Uterus (tissue), 4 donors: ENCODE data around the gene IAH1. TPM values are rescaled to one million over a fixed set of nuclear protein-coding genes. Genes with fewer than 3 reads are reported as not detected.

Experiments
- DNase-seq, 2 donors: peaks; one replicate each; pipeline ENCODE4 v3.0.0-alpha.2; 2019 to 2020
- H3K27ac ChIP-seq, 2 donors: fragments of 200-600 bp; sonication (generic); 1 replicate in 1 of 2; 2 replicates in 1 of 2; pipeline ENCODE4 v1.5.1; 2016 to 2018
- H3K27me3 ChIP-seq, 2 donors: fragments of 200-600 bp; sonication (generic); one replicate each; pipeline ENCODE4 v1.5.1; 2018 to 2019; ENCODE audit warnings: control low read depth in 1 of 2
- H3K36me3 ChIP-seq, 2 donors: fragments of 200-600 bp; sonication (generic); one replicate each; pipeline ENCODE4 v1.5.1; 2019; ENCODE audit warnings: control low read depth in 1 of 2
- H3K4me1 ChIP-seq, 2 donors: fragments of 200-600 bp; sonication (generic); one replicate each; pipeline ENCODE4 v1.5.1; 2018 to 2019; ENCODE audit warnings: control low read depth in 1 of 2
- H3K4me3 ChIP-seq, 2 donors: fragments of 200-600 bp; sonication (generic); 1 replicate in 1 of 2; 2 replicates in 1 of 2; pipeline ENCODE4 v1.5.1; 2018 to 2019; ENCODE audit warnings: mild to moderate bottlenecking in 1 of 2
- H3K9me3 ChIP-seq, 2 donors: fragments of 200-600 bp; sonication (generic); one replicate each; pipeline ENCODE4 v1.5.1; 2019; ENCODE audit warnings: control low read depth in 1 of 2
- POLR2A ChIP-seq, 2 donors: fragments of 450-650 bp; IDR thresholded peaks; one replicate each; pipeline ENCODE4 v1.6.1; 2016; ENCODE audit warnings: antibody characterized with exemption in 2 of 2, mild to moderate bottlenecking in 1 of 2, moderate library complexity in 1 of 2
- intact Hi-C: fragments of 100-400 bp; cut with DNase I; formaldehyde crosslinking; loops from one replicate; pipeline ENCODE4 v1.15.1; 2023; ENCODE audit warnings: low total_unique reads
- total RNA-seq, 4 donors: library from RNA; depleted of rRNA in 3 of 4; stranded (reverse); fragments of >200 nt in 3 of 4; gene quantifications; one replicate each; pipeline versions ENCODE4 v1.1.0 to v1.2.4, GENCODE V29; 2014 to 2023
- TF ChIP-seq, protein P1 (sequence below), 4 experiments: fragments of 200-600 bp in 2 of 4; fragments of 450-650 bp in 2 of 4; sonication (generic) in 2 of 4; IDR thresholded peaks; one replicate each; pipeline ENCODE4 v1.5.1; 2016 to 2019; ENCODE audit warnings: antibody characterized with exemption in 4 of 4, mild to moderate bottlenecking in 2 of 4, moderate library complexity in 1 of 4
- donor health status: DM: yes; HTN: yes; CAD: no.

IAH1 gene
- total RNA-seq, 4 donors from 2014 or later, result 32.4 to 59.1 (median 38.1) TPM

- H3K9me3 ChIP-seq, result no peaks in the 10 kb centered on the region
- no peaks in the 10 kb centered on the region for H3K27me3 ChIP-seq
- no peak overlapping the region for H3K4me3 ChIP-seq
- no peaks in the 10 kb centered on the region for H3K4me1 ChIP-seq
- TF ChIP-seq, protein P1, sequence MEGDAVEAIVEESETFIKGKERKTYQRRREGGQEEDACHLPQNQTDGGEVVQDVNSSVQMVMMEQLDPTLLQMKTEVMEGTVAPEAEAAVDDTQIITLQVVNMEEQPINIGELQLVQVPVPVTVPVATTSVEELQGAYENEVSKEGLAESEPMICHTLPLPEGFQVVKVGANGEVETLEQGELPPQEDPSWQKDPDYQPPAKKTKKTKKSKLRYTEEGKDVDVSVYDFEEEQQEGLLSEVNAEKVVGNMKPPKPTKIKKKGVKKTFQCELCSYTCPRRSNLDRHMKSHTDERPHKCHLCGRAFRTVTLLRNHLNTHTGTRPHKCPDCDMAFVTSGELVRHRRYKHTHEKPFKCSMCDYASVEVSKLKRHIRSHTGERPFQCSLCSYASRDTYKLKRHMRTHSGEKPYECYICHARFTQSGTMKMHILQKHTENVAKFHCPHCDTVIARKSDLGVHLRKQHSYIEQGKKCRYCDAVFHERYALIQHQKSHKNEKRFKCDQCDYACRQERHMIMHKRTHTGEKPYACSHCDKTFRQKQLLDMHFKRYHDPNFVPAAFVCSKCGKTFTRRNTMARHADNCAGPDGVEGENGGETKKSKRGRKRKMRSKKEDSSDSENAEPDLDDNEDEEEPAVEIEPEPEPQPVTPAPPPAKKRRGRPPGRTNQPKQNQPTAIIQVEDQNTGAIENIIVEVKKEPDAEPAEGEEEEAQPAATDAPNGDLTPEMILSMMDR (IDR thresholded peaks at IDR 0.05), result no peak
- no peak for TF ChIP-seq POLR2A (IDR thresholded peaks at IDR 0.05)
- H3K36me3 ChIP-seq, result no peaks in the 10 kb centered on the region
- no peak overlapping the region for H3K27ac ChIP-seq
- intact Hi-C loops, result no loop called here
- DNase-seq, result no peak
Measured at GRCh38 chr2:9451231-9451630, 23.1 kb upstream of the IAH1 start.

DNA sequence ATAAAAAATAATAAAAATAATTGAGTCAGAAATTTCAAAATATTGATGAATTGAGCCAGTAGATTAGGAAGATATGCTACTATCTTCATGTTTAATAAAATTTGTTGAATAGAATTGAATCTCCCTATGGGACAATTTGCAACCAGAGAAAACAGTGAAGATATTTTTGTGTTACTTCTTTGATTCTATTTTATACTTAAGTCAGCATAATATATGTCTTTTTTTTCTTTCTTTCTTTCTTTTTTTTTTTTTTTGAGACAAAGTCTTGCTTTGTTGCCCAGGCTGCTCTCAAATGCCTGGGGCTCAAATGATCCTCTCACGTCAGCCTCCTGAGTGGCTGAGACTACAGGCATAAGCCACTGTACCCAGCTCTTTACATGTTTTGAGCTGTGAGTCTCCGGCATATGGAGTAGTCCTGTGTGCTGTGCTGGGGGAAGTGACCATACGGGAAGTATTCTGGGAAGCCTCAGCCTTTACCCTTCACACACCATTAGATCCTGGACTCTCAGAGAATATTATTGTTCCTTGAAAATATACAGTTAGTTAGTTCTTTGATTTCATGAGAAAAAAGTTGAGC lies 13.8 kb upstream of the IAH1 start:
- no peaks in the 10 kb centered on the region for H3K36me3 ChIP-seq
- DNase-seq, result no peak
- H3K27me3 ChIP-seq, result no peaks in the 10 kb centered on the region
- intact Hi-C loops, result no loop called here
- TF ChIP-seq, protein P1 (IDR thresholded peaks at IDR 0.05), result no peak
- TF ChIP-seq POLR2A (IDR thresholded peaks at IDR 0.05), result no peak
- no peaks in the 10 kb centered on the region for H3K4me1 ChIP-seq
- no peaks in the 10 kb centered on the region for H3K9me3 ChIP-seq
- H3K4me3 ChIP-seq, result no peak overlapping the region
- no peak overlapping the region for H3K27ac ChIP-seq

DNA sequence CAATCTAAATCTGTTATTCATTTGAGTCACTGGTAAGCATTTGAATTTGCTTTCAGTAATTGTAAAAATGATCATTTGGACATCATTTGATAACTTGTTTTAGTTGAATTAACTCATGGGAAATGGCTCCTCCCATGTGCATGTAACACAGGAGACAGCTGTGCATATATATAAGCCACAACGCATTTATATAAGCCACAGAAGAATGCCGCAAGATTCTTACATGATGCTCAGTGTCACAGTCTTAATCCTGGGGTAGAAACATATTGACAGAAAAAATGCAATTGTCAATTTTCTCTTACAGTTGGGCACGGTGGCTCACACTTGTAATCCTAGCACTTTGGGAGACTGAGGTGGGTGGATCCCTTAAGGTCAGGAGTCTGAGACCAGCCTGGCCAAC lies 13.3 kb upstream of the IAH1 start:
- Histone ChIP-seq H3K4me1 (no peaks in the 10 kb centered on the region), H3K36me3 (no peaks in the 10 kb centered on the region), H3K9me3 (no peaks in the 10 kb centered on the region), H3K27me3 (no peaks in the 10 kb centered on the region), H3K4me3 (no peak overlapping the region), H3K27ac (no peak overlapping the region)
- TF ChIP-seq POLR2A (IDR thresholded peaks at IDR 0.05), result no peak
- TF ChIP-seq, protein P1 (IDR thresholded peaks at IDR 0.05), result no peak
- intact Hi-C loops, result no loop called here
- no peak for DNase-seq

GRCh38 chr2:9462313-9462712 lies 12.0 kb upstream of the IAH1 start:
- H3K27me3 ChIP-seq, result no peaks in the 10 kb centered on the region
- H3K9me3 ChIP-seq, result no peaks in the 10 kb centered on the region
- H3K4me3 ChIP-seq, result no peak overlapping the region
- no peak for TF ChIP-seq POLR2A (IDR thresholded peaks at IDR 0.05)
- TF ChIP-seq, protein P1 (IDR thresholded peaks at IDR 0.05), result no peak
- H3K36me3 ChIP-seq, result no peaks in the 10 kb centered on the region
- DNase-seq, result no peak
- H3K27ac ChIP-seq, result no peak overlapping the region
- intact Hi-C loops, result no loop called here
- H3K4me1 ChIP-seq, result no peaks in the 10 kb centered on the region

- DNase-seq, result no peak
- Histone ChIP-seq H3K27ac (no peak overlapping the region), H3K36me3 (no peaks in the 10 kb centered on the region), H3K27me3 (no peaks in the 10 kb centered on the region), H3K4me1 (no peaks in the 10 kb centered on the region), H3K9me3 (no peaks in the 10 kb centered on the region), H3K4me3 (no peak overlapping the region)
- TF ChIP-seq POLR2A (IDR thresholded peaks at IDR 0.05), result no peak
- TF ChIP-seq, protein P1 (IDR thresholded peaks at IDR 0.05), result no peak
- intact Hi-C loops, result no loop called here
Measured at GRCh38 chr2:9462886-9463697, 11.3 kb upstream of the IAH1 start.
